NT2/D1 (cell line): ENCODE measurements around the gene GLMN.
A peak's percentile ranks its signal among the peaks of the same experiment; 100 is the strongest.
"Not testable (repeated sequence)": the region's sequence is repeated elsewhere in the genome, so short reads cannot be mapped to it uniquely, and the experiment has no call there.

Experiments
- DNase-seq: peaks from one replicate; pipeline ENCODE4 v3.0.0-alpha.2; 2011; ENCODE audit warnings: low read depth, low spot score
- H3K27me3 ChIP-seq: 2 replicates; pipeline ENCODE4 v1.6.0; 2011; ENCODE audit warnings: mild to moderate bottlenecking; ENCODE audit not compliant: insufficient read length, insufficient read depth
- H3K36me3 ChIP-seq: 2 replicates; pipeline ENCODE4 v1.6.1; 2011; ENCODE audit warnings: mild to moderate bottlenecking, low read length, mixed read lengths; ENCODE audit not compliant: insufficient read depth, insufficient read length
- H3K4me1 ChIP-seq: 2 replicates; pipeline ENCODE4 v1.5.1; 2011; ENCODE audit not compliant: insufficient read depth, insufficient read length
- H3K4me3 ChIP-seq: 2 replicates; pipeline ENCODE4 v1.5.1; 2011; ENCODE audit warnings: low read depth; ENCODE audit not compliant: insufficient read length
- H3K9ac ChIP-seq: 2 replicates; pipeline ENCODE4 v1.6.0; 2011; ENCODE audit warnings: low read depth; ENCODE audit not compliant: insufficient read length
- H3K9me3 ChIP-seq: 2 replicates; pipeline ENCODE4 v1.5.1; 2011; ENCODE audit warnings: mild to moderate bottlenecking, low read length; ENCODE audit not compliant: insufficient read depth
- SUZ12 ChIP-seq: IDR thresholded peaks from 2 replicates; pipeline ENCODE4 v1.6.1; 2011; ENCODE audit not compliant: insufficient read length, insufficient read depth; ENCODE audit errors: extremely low read depth
- YY1 ChIP-seq: IDR thresholded peaks from 2 replicates; pipeline ENCODE4 v1.6.1; 2011; ENCODE audit not compliant: insufficient read length, insufficient read depth
- ZNF274 ChIP-seq: IDR thresholded peaks from 2 replicates; pipeline ENCODE4 v1.6.1; 2011; ENCODE audit warnings: mild to moderate bottlenecking, low read depth, low read length

Gene GLMN

GRCh38 chr1:92298213-92298572, 594 bp downstream of the GLMN start:
- Histone ChIP-seq H3K36me3 (peaks cover 56% of the 10 kb centered on the region), H3K4me1 (no peaks in the 10 kb centered on the region), H3K9ac (peak overlapping the region; percentile 98), H3K9me3 (no peaks in the 10 kb centered on the region), H3K4me3 (peak overlapping the region; percentile 99), H3K27me3 (no peaks in the 10 kb centered on the region)
- DNase-seq: no peak
- no peak for TF ChIP-seq ZNF274
- no peak for TF ChIP-seq YY1
- no peak for TF ChIP-seq SUZ12

DNA sequence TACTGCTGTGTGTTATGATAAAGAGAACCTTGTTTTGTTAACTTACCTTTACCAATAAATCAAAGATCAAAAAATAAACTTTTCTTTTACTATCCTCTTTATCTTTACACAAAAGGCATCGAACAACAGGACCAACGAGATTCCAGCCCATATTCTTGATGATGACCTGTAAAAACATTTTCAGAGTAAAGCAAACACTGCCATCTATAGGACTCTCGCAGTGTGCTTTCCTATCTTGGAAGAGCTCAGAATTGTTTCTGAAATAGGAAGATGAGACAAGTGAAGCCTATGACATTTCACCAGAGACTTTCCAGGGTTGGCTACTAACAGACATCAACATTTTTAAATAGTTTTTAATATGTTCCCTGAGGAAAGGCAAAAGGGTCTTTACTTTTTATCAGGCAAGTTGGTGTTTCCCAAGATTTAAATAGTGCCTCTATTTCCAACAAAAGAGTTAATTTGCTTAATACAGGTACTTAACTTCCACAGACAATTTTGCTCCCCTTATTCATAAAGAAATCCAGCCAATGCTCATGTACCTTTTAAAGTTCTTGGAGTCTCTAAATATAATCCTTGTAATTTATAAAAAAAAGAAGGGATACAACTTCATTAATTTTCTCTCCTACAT, 7.3 kb downstream of the GLMN start:
- H3K9me3 ChIP-seq: no peaks in the 10 kb centered on the region
- H3K9ac ChIP-seq: no peak overlapping the region
- H3K4me1 ChIP-seq: no peaks in the 10 kb centered on the region
- H3K27me3 ChIP-seq: no peaks in the 10 kb centered on the region
- no peak overlapping the region for H3K4me3 ChIP-seq
- DNase-seq: peak; percentile 36
- TF ChIP-seq ZNF274 (no peak), SUZ12 (no peak), YY1 (no peak)
- peaks cover 75% of the 10 kb centered on the region for H3K36me3 ChIP-seq

GRCh38 chr1:92281411-92281810, 17.4 kb downstream of the GLMN start:
- peaks cover 44% of the 10 kb centered on the region for H3K36me3 ChIP-seq

DNA sequence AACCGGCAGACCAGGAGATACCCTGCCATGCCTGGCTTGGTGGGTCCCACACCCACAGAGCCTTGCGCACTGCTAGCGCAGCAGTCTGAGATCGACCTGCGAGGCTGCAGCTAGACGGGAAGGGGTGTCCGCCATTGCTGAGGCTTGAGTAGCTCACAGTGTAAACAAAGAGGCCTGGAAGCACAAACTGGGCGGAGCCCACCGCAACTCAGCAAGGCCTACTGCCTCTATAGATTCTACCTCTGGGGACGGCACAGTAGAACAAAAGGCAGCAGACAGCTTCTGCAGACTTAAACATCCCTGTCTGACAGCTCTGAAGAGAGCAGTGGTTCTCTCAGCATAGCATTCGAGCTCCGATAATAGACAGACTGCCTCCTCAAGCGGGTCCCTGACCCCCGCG, 19.0 kb downstream of the GLMN start:
- not testable (repeated sequence) for DNase-seq, H3K4me3 ChIP-seq, H3K4me1 ChIP-seq, H3K9ac ChIP-seq, H3K27me3 ChIP-seq, H3K9me3 ChIP-seq
- H3K36me3 ChIP-seq: peaks cover 49% of the 10 kb centered on the region

More at GRCh38 chr1:92281411-92281810, 17.4 kb downstream of the GLMN start:
- not testable (repeated sequence) for H3K4me3 ChIP-seq, H3K4me1 ChIP-seq, DNase-seq, H3K9me3 ChIP-seq, H3K9ac ChIP-seq, H3K27me3 ChIP-seq

DNA sequence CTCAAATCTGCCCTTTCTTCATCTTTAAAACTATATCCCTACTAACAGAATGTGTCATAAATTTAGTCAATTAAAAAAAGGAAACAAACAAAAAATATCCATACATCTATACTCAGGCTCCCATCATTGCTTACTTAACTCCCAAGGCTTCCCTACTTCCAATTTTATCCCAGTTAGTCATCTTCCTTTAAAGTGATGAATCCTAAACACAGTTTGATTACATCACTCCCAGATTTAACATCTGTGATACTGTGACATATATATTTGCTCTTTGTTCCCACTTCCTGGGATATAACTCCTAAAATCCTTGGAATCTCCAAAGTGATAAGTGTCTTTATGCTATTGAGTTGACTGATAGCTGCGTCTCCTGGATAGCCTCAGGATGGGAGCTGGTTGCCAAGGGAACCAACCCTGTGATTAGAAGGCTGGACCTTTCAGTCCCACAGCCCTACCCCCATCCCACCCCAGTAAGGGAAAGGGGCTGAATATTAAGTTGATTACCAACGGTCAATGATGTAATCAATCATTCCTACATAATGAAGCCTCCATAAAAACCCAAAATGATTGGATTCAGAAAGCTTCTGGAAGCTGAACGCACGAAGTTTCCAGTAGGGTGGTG, 21.6 kb downstream of the GLMN start:
- TF ChIP-seq YY1 (no peak), SUZ12 (no peak), ZNF274 (no peak)
- Histone ChIP-seq H3K27me3 (no peaks in the 10 kb centered on the region), H3K9me3 (no peaks in the 10 kb centered on the region), H3K36me3 (peaks cover 72% of the 10 kb centered on the region), H3K9ac (no peak overlapping the region), H3K4me1 (no peaks in the 10 kb centered on the region), H3K4me3 (no peak overlapping the region)
- DNase-seq: no peak

DNA sequence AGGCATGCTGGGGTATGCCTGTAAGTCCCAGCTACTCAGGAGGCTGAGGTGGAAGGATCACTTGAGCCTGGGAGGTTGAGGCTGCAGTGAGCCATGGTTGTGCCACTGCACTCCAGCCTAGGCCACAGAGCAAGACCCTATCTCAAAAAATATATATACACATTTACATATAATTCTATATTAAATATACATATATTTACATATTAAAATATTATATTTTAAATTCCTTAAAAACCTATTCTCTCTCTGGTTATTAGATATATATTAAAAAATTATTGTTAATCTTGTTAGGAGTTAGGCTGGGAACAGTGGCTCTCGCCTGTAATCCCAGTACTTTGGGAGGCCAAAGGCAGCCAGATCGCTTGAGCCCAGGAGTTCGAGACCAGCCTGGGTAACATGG, 22.7 kb downstream of the GLMN start:
- no peaks in the 10 kb centered on the region for H3K27me3 ChIP-seq
- TF ChIP-seq YY1 (no peak), SUZ12 (no peak), ZNF274 (no peak)
- no peak for DNase-seq
- no peak overlapping the region for H3K9ac ChIP-seq
- H3K9me3 ChIP-seq: no peaks in the 10 kb centered on the region
- H3K36me3 ChIP-seq: peaks cover 82% of the 10 kb centered on the region
- H3K4me3 ChIP-seq: no peak overlapping the region
- no peaks in the 10 kb centered on the region for H3K4me1 ChIP-seq

GRCh38 chr1:92274939-92275338, 23.8 kb downstream of the GLMN start:
- H3K4me1 ChIP-seq: no peaks in the 10 kb centered on the region
- no peak for TF ChIP-seq SUZ12
- TF ChIP-seq ZNF274: no peak
- no peak for TF ChIP-seq YY1
- no peaks in the 10 kb centered on the region for H3K9me3 ChIP-seq
- H3K27me3 ChIP-seq: no peaks in the 10 kb centered on the region
- no peak overlapping the region for H3K4me3 ChIP-seq
- no peak overlapping the region for H3K9ac ChIP-seq
- no peak for DNase-seq
- H3K36me3 ChIP-seq: peaks cover 90% of the 10 kb centered on the region
